Adrenal gland (tissue), 5 donors: ENCODE data around the gene TPRG1.

Source experiments
- CTCF ChIP-seq, 6 experiments: fragments of 450-650 bp in 4 of 6; fragments of 200-600 bp in 2 of 6; sonication (generic) in 1 of 6; IDR thresholded peaks; 1 replicate in 5 of 6; 2 replicates in 1 of 6; pipeline versions ENCODE4 v1.5.1 to v1.8.0; 2016 to 2021; ENCODE audit warnings: antibody characterized with exemption in 6 of 6, mild to moderate bottlenecking in 2 of 6, moderate library complexity in 1 of 6
- POLR2A ChIP-seq, 2 donors: fragments of 450-650 bp; IDR thresholded peaks; one replicate each; pipeline ENCODE4 v1.6.1; 2017; ENCODE audit warnings: antibody characterized with exemption in 2 of 2, mild to moderate bottlenecking in 2 of 2, moderate library complexity in 1 of 2
- donor health status: DM: no; HTN: no; CAD: no.

DNA sequence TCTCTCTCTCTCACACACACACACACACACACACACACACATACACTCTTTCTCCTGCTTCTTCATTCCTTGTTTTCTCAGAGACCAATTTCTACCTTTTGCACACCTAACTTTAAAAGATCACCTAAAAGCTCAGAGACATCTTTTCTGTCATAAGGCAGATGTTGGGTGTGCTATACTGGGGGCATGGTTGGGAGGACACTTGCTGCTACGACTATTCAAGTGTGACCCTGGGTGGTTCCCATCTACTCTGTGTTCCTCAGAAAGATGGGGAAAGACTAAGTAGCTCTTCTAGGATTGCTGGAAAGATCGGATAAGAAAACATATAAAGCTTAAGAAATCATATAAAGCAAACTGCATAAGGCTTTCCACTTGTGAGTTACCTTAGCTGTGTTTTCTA is 33.2 kb downstream of the TPRG1 start:
- TF ChIP-seq POLR2A (IDR thresholded peaks at IDR 0.05) (no peak), CTCF (IDR thresholded peaks at IDR 0.05) (no peak)
